GDM1 (cell line): ENCODE data around the gene ASB10.

Source experiments
- DNase-seq: peaks from one replicate; lab custom pipeline; 2025; lab: John Stamatoyannopoulos, UW

The ASB10 gene

DNA sequence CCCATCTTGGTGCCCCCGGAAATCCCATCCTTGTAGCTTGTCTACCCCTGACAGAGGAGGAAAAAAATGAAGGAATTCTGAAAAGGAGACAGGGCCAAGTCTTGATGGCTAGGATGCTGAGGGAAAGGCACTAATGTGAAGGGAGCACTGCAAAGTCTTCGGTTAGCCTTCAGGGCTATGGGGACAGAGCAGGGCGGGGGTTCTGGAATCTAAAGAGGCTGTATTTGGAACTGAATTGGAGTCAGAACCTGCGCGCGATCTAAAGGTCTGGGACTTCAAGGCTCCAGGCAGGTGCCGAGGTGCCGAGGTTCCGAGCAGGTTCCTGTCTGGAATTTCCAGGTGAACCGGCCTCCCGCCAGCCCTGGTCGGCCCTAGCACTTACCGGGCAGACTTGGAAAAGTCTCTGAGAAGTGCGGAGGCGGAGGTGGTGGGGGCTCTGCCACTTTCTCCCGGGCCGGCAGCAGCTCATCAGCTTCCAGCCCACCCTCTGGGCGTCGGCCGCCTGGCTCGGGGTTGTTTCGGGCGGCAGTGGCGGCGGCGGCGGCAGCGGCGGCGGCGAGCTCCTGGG lies 20.3 kb downstream of the ASB10 start:
- DNase-seq: no peak

- DNase-seq: no peak
Observed at GRCh38 chr7:151161757-151162156, 25.3 kb downstream of the ASB10 start.

DNA sequence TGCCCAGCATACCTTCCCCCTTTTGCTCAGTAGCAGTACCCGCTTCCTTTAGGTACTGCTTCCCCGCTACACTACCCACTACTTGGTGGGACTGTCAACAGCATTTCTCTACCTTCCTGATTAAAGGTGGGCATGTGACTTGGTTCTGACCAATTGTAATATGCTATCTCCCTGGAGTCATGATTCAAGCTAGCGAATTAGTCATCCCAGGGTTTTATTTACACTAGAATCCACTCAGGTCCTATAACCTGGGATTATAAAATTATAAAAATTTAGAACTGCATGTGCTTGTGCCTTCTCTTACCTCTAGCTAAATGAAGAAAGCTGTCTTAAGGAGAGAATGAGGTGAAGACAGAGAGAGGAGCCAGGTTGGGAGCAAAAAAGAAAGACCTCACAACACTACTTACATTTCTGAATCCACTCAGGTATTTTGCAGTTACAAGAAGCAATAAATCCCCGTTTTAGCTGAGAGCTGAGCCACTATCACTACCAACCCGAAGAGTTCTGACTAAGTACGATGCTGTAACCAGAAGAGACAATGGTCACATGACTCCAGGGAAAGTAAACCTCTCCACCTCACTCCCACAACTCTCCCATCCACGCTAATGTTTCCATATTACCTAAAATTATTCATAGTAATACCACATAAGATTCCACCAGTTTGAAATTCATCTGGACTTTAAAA lies 29.3 kb downstream of the ASB10 start:
- no peak for DNase-seq

- no peak for DNase-seq
Observed at GRCh38 chr7:151152643-151153513, 34.2 kb downstream of the ASB10 start.

- no peak for DNase-seq
Observed at GRCh38 chr7:151150388-151150787, 36.7 kb downstream of the ASB10 start.

DNA sequence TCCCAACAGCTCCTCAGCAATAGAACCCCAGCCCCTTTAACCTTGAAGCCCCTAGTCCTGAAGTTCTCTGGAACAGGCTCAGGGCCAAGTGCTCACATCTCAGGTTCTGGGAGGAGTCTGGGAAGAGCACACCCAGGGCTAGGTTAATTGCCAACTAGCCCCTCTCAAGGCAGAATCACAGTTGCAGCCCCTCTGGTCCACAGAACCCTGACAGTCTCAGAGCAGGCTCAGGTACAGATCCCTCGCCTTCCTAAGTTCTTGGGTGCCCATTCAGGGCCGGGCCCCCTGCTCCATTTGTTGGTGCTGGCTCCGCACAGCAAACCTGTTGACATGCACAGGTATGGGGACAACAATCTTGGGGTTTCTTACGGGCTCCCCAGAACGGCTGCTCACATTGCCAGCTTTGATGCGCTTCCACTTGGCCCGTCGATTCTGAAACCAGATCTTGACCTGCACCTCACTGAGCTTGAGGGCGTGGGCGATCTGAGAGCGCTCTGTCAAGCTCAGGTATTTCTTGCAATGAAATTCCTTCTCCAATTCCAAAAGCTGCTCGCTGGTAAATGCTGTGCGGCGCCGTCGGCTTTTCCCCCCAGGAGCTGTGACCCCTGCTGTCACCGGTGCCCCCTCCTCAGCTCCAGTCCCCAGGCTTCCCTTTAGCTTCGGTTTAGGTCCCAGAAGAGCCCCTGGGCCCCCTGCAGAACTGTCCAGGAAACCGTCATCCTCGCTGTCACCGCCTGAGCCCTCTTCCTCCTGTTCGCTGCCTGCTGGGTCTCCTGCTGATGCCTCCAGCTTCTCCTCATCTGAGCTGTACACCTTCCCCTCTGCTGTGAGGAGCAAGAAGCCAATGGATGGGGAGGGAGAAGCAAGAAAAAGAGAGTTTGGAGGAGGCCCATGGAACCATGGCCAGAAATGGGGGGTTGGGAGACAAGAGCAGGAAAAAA lies 38.5 kb downstream of the ASB10 start:
- DNase-seq: no peak

- DNase-seq: no peak
Observed at GRCh38 chr7:151146761-151147160, 40.3 kb downstream of the ASB10 start.

DNA sequence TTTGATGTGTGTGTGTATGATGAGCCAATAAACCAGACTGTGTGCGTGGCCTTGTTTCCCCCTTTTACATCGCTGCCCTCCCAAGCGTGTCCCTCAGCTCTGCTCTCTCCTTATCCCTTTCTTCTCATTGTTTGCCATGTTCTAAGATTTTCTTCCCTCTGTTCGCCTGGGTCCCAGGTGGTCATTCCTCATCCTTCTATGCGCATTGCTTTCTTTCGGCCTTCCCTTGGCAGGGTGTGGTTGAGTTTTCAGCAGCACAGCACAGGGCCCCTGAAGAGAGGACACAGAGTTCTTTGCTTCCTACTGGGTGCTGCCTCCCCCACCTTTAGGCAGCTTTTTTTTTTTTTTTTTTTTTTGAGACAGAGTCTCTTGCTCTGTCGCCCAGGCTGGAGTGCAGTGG lies 42.7 kb downstream of the ASB10 start:
- no peak for DNase-seq

GRCh38 chr7:151143261-151144015 lies 43.6 kb downstream of the ASB10 start:
- DNase-seq: no peak

DNA sequence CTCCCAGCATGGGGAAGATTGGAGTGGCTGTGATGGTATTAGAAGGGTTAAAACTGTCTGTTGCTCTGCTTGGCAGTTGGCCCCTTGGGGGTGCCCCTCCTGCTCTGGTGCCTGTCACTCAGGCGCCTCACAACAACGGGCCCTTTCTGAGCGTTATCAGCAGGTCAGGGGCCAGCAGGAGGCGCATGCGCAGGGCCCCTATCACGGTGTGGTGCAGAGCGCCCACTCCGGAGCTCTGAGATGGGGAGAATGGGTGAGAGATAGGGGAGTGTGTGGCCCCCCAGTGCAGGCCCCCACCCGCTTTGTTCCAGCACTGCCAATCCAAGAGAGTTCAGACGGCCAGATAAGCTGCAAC lies 44.4 kb downstream of the ASB10 start:
- no peak for DNase-seq

DNA sequence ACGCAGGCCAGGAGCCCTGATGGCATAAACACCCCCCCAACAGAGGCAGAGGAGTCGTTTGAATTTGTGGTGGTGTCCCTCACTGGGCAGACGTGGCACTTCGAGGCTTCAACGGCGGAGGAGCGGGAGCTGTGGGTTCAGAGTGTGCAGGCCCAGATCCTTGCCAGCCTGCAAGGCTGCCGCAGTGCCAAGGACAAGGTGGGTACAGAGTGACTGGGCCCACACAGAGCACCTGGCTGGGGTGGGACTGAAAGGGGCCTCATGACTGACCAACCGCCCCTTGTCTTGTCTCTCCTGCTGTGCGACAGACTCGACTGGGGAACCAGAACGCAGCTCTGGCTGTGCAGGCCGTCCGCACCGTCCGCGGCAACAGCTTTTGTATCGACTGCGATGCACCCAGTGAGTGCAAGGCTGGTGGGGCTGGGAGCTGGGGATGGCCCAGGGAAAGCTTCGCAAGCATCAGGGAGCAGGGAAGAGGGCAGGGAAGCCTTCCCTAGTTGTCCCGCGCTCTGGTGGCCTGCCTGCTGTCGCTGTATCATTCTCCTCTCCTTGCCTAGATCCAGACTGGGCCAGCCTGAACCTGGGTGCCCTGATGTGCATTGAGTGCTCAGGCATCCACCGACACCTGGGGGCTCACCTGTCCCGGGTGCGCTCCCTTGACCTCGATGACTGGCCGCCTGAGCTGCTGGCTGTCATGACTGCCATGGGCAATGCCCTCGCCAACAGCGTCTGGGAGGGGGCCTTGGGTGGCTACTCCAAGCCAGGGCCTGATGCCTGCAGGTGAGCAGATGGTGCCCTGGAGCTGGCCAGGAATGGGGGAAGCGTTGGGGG lies 45.0 kb downstream of the ASB10 start:
- no peak for DNase-seq

DNA sequence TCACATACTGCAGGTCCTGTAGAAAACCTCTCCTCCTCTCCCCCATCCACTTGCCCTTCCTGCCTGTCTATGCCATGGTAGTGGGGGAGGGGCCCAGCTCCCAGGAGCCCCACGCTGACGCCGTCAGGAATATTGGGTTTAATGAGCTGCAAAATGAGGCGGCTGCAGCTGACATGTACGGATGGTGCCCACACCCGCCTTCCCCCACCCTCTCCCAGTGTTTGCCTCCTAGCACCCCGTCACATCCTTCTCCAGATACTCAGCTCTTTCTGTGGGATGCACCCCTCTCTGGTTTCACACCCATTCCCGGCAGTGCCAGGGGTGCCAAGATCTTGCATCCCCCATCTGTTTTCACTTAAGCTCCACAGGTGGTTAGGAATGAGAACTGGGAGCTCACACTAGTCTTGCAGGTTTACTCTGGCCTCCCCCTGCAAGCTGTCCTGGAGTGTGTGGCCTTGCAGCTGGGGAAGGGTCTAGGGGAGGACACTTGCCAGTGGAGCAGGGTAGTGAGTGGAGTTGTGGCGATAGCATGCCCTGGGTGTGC lies 45.7 kb downstream of the ASB10 start:
- DNase-seq: no peak

GRCh38 chr7:151140826-151141225 lies 46.2 kb downstream of the ASB10 start:
- DNase-seq: no peak

GRCh38 chr7:151139791-151140190 lies 47.3 kb downstream of the ASB10 start:
- no peak for DNase-seq

GRCh38 chr7:151139071-151139790 lies 47.8 kb downstream of the ASB10 start:
- DNase-seq: no peak

DNA sequence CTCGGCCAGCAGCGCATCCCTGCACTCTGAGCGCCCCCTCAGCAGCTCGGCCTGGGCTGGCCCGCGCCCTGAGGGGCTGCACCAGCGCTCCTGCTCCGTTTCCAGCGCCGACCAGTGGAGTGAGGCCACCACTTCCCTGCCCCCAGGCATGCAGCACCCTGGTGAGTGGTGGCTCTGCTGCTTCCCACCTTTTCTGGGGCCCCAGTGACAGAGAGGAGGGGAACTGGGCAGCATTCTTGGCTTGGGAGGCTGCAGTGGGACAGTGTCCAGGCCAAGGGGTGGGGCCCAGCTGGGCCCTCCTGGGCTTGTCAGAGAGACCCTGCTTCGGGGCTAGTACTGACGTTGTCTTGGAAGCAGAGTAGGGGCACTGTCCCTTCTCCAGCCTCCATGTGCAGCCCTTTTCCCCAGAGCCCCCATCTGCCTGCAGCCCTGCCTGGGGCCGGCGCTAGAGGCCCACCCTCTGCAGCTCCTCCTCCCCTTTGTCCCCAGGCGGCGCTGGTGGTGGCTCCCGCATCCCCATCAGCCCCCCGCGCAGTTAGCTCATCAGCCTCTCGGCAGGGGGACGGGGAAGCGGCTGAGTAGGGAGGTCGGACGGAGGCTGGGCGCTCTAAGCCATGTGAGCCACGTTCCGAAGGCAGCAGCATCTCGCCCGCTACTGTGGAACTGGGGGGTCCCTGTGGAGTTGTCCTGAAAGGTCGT lies 48.7 kb downstream of the ASB10 start:
- DNase-seq: no peak

DNA sequence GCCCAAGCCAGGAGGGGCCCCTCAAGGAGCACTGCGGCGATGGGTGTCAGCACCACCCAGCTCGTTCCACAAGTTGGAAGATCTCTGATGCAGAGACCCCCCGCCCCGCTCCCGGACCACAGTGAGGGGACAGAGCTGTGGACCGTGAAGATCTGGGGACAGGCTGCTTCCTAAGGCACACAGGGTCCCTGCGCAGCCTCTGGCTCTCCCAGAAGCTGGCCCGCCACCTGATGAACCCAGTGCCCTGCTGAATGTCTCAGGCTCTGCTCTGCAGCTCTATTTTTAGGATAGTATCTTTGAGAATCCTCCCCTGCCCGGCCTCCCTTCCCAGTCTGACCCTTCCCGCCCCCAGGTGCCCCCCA lies 49.3 kb downstream of the ASB10 start:
- DNase-seq: no peak

GRCh38 chr7:151137076-151137675 lies 49.9 kb downstream of the ASB10 start:
- no peak for DNase-seq
